Natural killer cell (primary cell): ENCODE measurements around the gene TEX2. TPM values are rescaled to one million over a fixed set of nuclear protein-coding genes. Genes with fewer than 3 reads are reported as not detected.

Source experiments
- ATAC-seq, 3 donors: fragments of 150-1000 bp in 2 of 3; fragments of 200-7000 bp in 1 of 3; cut with Tn5 transposase; 1 replicate in 1 of 3; 2 replicates in 2 of 3; pipeline ENCODE4 v1.10.0; 2021; ENCODE audit warnings: mild to moderate bottlenecking in 2 of 3, moderate library complexity in 2 of 3
- DNase-seq, 2 donors: peaks; one replicate each; pipeline versions ENCODE4 v3.0.0 to v3.0.0-alpha.2; 2013 to 2021; ENCODE audit warnings: mixed read lengths in 1 of 2
- H3K27ac ChIP-seq: one replicate; pipeline ENCODE4 v1.5.1; 2013; ENCODE audit warnings: mild to moderate bottlenecking, low read length
- H3K27me3 ChIP-seq: one replicate; pipeline ENCODE4 v1.6.1; 2013; ENCODE audit warnings: low read length; ENCODE audit not compliant: control insufficient read depth, insufficient read depth
- H3K36me3 ChIP-seq: one replicate; pipeline ENCODE4 v1.6.1; 2013; ENCODE audit warnings: low read length; ENCODE audit not compliant: control insufficient read depth, insufficient read depth
- H3K4me1 ChIP-seq: one replicate; pipeline ENCODE4 v1.6.1; 2013; ENCODE audit warnings: low read length; ENCODE audit not compliant: control insufficient read depth, insufficient read depth
- H3K4me3 ChIP-seq: one replicate; pipeline ENCODE4 v1.5.1; 2013; ENCODE audit warnings: low read length
- H3K9me3 ChIP-seq: one replicate; pipeline ENCODE4 v1.6.1; 2013; ENCODE audit warnings: low read length; ENCODE audit not compliant: control insufficient read depth, insufficient read depth
- H3K27ac Mint-ChIP-seq, 2 donors: one replicate each; pipeline ENCODE4 v1.8.0; 2022; ENCODE audit warnings: mild to moderate bottlenecking in 2 of 2, mixed read lengths in 2 of 2, moderate library complexity in 1 of 2
- H3K27me3 Mint-ChIP-seq, 2 donors: one replicate each; pipeline ENCODE4 v1.8.0; 2022; ENCODE audit warnings: low read depth in 2 of 2, mixed read lengths in 2 of 2
- H3K36me3 Mint-ChIP-seq: one replicate; pipeline ENCODE4 v1.8.0; 2022; ENCODE audit warnings: mixed read lengths
- H3K4me1 Mint-ChIP-seq, 2 donors: one replicate each; pipeline ENCODE4 v1.8.0; 2022; ENCODE audit warnings: mixed read lengths in 2 of 2
- H3K4me3 Mint-ChIP-seq: one replicate; pipeline ENCODE4 v1.8.0; 2022; ENCODE audit warnings: mild to moderate bottlenecking, moderate library complexity, mixed read lengths
- H3K9me3 Mint-ChIP-seq, 2 donors: one replicate each; pipeline ENCODE4 v1.8.0; 2022; ENCODE audit warnings: mixed read lengths in 2 of 2
- WGBS: methylation state at CpG from one replicate; pipeline ENCODE4 v1.1.7; 2013; ENCODE audit warnings: missing lambda C conversion rate; ENCODE audit not compliant: insufficient coverage; 5-methylcytosine and 5-hydroxymethylcytosine counted together
- intact Hi-C: fragments of 100-400 bp; cut with micrococcal nuclease; formaldehyde crosslinking; loops from one replicate; pipeline ENCODE4 v1.14.2; 2022
- total RNA-seq, 4 donors: library from RNA; stranded (reverse); fragments of 120-200 nt in 1 of 4; gene quantifications; one replicate each; pipeline versions ENCODE4 v1.2.3 to v1.2.4, GENCODE V29; 2013 to 2022
- TF ChIP-seq, protein P1 (sequence below): fragments of 200-600 bp; IDR thresholded peaks from one replicate; pipeline ENCODE4 v1.8.0; 2022; ENCODE audit warnings: antibody characterized with exemption

The TEX2 gene
- total RNA-seq, 3 donors from 2014 or later (not counting 1 experiment from before 2014, with no cell fraction given): 8.3 to 16.3 (median 11.3) TPM

- no peaks in the 10 kb centered on the region for H3K36me3 Mint-ChIP-seq
- no peak overlapping the region for H3K27ac Mint-ChIP-seq
- DNase-seq: no peak
Observed at GRCh38 chr17:64277831-64278562, 14.9 kb upstream of the TEX2 start.

DNA sequence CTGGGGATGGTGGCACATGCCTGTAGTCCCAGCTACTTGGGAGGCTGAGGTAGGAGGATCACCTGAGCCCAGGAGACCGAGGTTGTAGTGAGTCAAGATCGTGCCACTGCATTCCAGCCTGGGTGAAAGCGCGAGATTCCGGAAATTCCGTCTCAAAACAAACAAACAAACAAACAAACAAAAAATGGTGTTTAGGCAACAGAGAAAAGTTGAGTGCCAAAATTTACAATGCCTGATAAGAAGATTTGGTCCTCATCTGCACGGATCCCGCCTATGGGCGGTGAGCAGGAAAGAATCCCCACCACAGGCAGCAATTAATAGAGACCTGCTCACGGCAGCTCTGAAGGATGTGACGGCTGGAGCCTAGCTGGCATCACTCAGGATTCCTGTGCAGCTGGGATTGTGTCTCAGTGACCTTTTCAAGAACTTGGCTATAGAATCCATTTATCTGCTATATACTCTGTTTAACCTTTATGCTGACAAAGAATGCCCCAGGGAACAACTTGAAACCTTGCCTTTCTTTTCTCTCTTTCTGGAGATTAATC lies 14.0 kb upstream of the TEX2 start:
- H3K27ac ChIP-seq: no peak overlapping the region
- no peaks in the 10 kb centered on the region for H3K9me3 ChIP-seq
- no peak for ATAC-seq
- no peak overlapping the region for H3K27ac Mint-ChIP-seq
- no peaks in the 10 kb centered on the region for H3K4me1 Mint-ChIP-seq
- no peaks in the 10 kb centered on the region for H3K27me3 ChIP-seq
- WGBS: 93% methylated on average over 11 of the region's 11 CpGs
- H3K36me3 ChIP-seq: no peaks in the 10 kb centered on the region
- H3K9me3 Mint-ChIP-seq: no peaks in the 10 kb centered on the region
- intact Hi-C loops: no loop called here
- H3K27me3 Mint-ChIP-seq: no peaks in the 10 kb centered on the region
- H3K36me3 Mint-ChIP-seq: no peaks in the 10 kb centered on the region
- H3K4me3 ChIP-seq: no peak overlapping the region
- H3K4me1 ChIP-seq: peaks cover 3% of the 10 kb centered on the region
- no peak for DNase-seq
- TF ChIP-seq, protein P1, sequence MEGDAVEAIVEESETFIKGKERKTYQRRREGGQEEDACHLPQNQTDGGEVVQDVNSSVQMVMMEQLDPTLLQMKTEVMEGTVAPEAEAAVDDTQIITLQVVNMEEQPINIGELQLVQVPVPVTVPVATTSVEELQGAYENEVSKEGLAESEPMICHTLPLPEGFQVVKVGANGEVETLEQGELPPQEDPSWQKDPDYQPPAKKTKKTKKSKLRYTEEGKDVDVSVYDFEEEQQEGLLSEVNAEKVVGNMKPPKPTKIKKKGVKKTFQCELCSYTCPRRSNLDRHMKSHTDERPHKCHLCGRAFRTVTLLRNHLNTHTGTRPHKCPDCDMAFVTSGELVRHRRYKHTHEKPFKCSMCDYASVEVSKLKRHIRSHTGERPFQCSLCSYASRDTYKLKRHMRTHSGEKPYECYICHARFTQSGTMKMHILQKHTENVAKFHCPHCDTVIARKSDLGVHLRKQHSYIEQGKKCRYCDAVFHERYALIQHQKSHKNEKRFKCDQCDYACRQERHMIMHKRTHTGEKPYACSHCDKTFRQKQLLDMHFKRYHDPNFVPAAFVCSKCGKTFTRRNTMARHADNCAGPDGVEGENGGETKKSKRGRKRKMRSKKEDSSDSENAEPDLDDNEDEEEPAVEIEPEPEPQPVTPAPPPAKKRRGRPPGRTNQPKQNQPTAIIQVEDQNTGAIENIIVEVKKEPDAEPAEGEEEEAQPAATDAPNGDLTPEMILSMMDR: no peak
- no peak overlapping the region for H3K4me3 Mint-ChIP-seq

More at GRCh38 chr17:64277831-64278562, 14.9 kb upstream of the TEX2 start:
- peaks cover 2% of the 10 kb centered on the region for H3K4me1 ChIP-seq
- no peak overlapping the region for H3K4me3 Mint-ChIP-seq
- no peaks in the 10 kb centered on the region for H3K4me1 Mint-ChIP-seq
- TF ChIP-seq, protein P1: no peak
- no peaks in the 10 kb centered on the region for H3K9me3 Mint-ChIP-seq
- no peaks in the 10 kb centered on the region for H3K27me3 ChIP-seq
- H3K27ac ChIP-seq: no peak overlapping the region
- no peaks in the 10 kb centered on the region for H3K9me3 ChIP-seq
- WGBS: 84% methylated on average over 6 of the region's 7 CpGs
- H3K27me3 Mint-ChIP-seq: no peaks in the 10 kb centered on the region
- intact Hi-C loops: no loop called here
- H3K36me3 ChIP-seq: no peaks in the 10 kb centered on the region
- no peak overlapping the region for H3K4me3 ChIP-seq
- ATAC-seq: no peak

DNA sequence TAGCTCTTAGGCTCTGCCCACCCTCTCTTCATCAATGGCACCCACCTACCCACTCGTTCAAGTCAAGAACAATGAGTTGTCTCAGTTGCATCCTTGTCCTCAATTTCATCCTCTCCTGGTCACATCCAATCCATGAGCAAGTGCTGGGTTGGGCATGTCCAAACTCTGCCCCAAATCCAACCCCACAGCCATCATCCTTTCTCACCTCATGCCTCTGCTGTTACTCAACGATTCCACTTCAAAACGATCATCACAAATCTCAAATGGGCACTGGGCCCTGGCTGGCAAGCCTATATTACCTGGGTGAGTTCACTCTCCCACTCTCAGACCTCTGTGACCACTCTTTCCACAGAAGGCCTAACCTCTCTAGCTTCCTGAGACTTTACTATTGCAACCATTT lies 12.0 kb upstream of the TEX2 start:
- TF ChIP-seq, protein P1: no peak
- 88% methylated on average over 3 of the region's 3 CpGs for WGBS
- H3K27me3 Mint-ChIP-seq: no peaks in the 10 kb centered on the region
- no peaks in the 10 kb centered on the region for H3K9me3 Mint-ChIP-seq
- no peak overlapping the region for H3K4me3 Mint-ChIP-seq
- H3K4me1 Mint-ChIP-seq: peaks cover 18% of the 10 kb centered on the region in 2 donors
- no peak overlapping the region for H3K27ac Mint-ChIP-seq
- H3K4me1 ChIP-seq: peaks cover 20% of the 10 kb centered on the region
- H3K36me3 Mint-ChIP-seq: no peaks in the 10 kb centered on the region
- no peak for DNase-seq
- H3K27ac ChIP-seq: no peak overlapping the region
- intact Hi-C loops: no loop called here
- no peak overlapping the region for H3K4me3 ChIP-seq
- no peaks in the 10 kb centered on the region for H3K27me3 ChIP-seq
- no peaks in the 10 kb centered on the region for H3K9me3 ChIP-seq
- H3K36me3 ChIP-seq: no peaks in the 10 kb centered on the region
- ATAC-seq: no peak
